H9 (cell line): Measurements from ENCODE around the gene TPP2. TPM values are rescaled to one million over a fixed set of nuclear protein-coding genes. Genes with fewer than 3 reads are reported as not detected.

Source experiments
- DNase-seq: peaks from one replicate; pipeline ENCODE4 v3.0.0-alpha.2; 2017
- H2AFZ ChIP-seq: one replicate; pipeline ENCODE4 v1.6.1; 2013; ENCODE audit warnings: mild to moderate bottlenecking, low read length, control low read depth, moderate library complexity
- H2AK5ac ChIP-seq: 2 replicates; pipeline ENCODE4 v1.6.1; 2013; ENCODE audit warnings: low read length, control low read depth, mixed read lengths; ENCODE audit not compliant: insufficient read length
- H2BK120ac ChIP-seq: one replicate; pipeline ENCODE4 v1.6.1; 2013; ENCODE audit warnings: low read depth, mild to moderate bottlenecking, low read length, control low read depth, inconsistent platforms; ENCODE audit not compliant: poor library complexity, severe bottlenecking
- H2BK12ac ChIP-seq: 2 replicates; pipeline ENCODE4 v1.6.1; 2013; ENCODE audit warnings: low read length, control low read depth, mixed read lengths, low read depth; ENCODE audit not compliant: insufficient read length
- H2BK15ac ChIP-seq: 2 replicates; pipeline ENCODE4 v1.6.1; 2013; ENCODE audit warnings: low read depth, low read length, control low read depth
- H2BK20ac ChIP-seq: one replicate; pipeline ENCODE4 v1.6.1; 2013; ENCODE audit warnings: low read depth, mild to moderate bottlenecking, low read length, control low read depth, inconsistent platforms; ENCODE audit not compliant: poor library complexity, severe bottlenecking
- H2BK5ac ChIP-seq: 2 replicates; pipeline ENCODE4 v1.6.1; 2013; ENCODE audit warnings: low read length, control low read depth, mixed read lengths; ENCODE audit not compliant: insufficient read length
- H3K14ac ChIP-seq: 2 replicates; pipeline ENCODE4 v1.6.1; 2013; ENCODE audit warnings: low read length, control low read depth; ENCODE audit not compliant: insufficient read depth
- H3K18ac ChIP-seq: 2 replicates; pipeline ENCODE4 v1.6.1; 2013; ENCODE audit warnings: low read depth, mild to moderate bottlenecking, mixed read lengths, low read length, control low read depth; ENCODE audit not compliant: insufficient read length
- H3K23ac ChIP-seq: 2 replicates; pipeline ENCODE4 v1.6.1; 2013; ENCODE audit warnings: low read length, control low read depth, mixed read lengths, low read depth; ENCODE audit not compliant: insufficient read length
- H3K23me2 ChIP-seq: 2 replicates; pipeline ENCODE4 v1.6.1; 2013; ENCODE audit warnings: low read depth, mild to moderate bottlenecking, mixed read lengths, low read length, control low read depth; ENCODE audit not compliant: insufficient read length, poor library complexity, severe bottlenecking
- H3K27ac ChIP-seq: 2 replicates; pipeline ENCODE4 v1.5.1; 2013; ENCODE audit warnings: low read length, control low read depth, mixed read lengths, low read depth; ENCODE audit not compliant: insufficient read length
- H3K27me3 ChIP-seq: 2 replicates; pipeline ENCODE4 v1.6.1; 2013; ENCODE audit warnings: low read length, control low read depth, inconsistent platforms; ENCODE audit not compliant: insufficient read depth
- H3K4ac ChIP-seq: 2 replicates; pipeline ENCODE4 v1.6.1; 2013; ENCODE audit warnings: low read depth, mild to moderate bottlenecking, control low read depth, inconsistent platforms, low read length, moderate library complexity
- H3K4me1 ChIP-seq: 2 replicates; pipeline ENCODE4 v1.6.1; 2013; ENCODE audit warnings: low read length, control low read depth, inconsistent platforms; ENCODE audit not compliant: insufficient read depth
- H3K4me2 ChIP-seq: 2 replicates; pipeline ENCODE4 v1.6.1; 2013; ENCODE audit warnings: low read length, control low read depth, mixed read lengths; ENCODE audit not compliant: insufficient read length, insufficient read depth
- H3K56ac ChIP-seq: 2 replicates; pipeline ENCODE4 v1.6.1; 2013; ENCODE audit warnings: low read depth, mild to moderate bottlenecking, mixed read lengths, low read length, control low read depth; ENCODE audit not compliant: insufficient read length
- H3K79me1 ChIP-seq: 2 replicates; pipeline ENCODE4 v1.6.1; 2013; ENCODE audit warnings: low read depth, mild to moderate bottlenecking, moderate library complexity, low read length, control low read depth, inconsistent platforms; ENCODE audit not compliant: insufficient read depth, poor library complexity, severe bottlenecking
- H3K79me2 ChIP-seq: 2 replicates; pipeline ENCODE4 v1.6.1; 2013; ENCODE audit warnings: low read length, control low read depth, inconsistent platforms; ENCODE audit not compliant: insufficient read depth
- H3K9ac ChIP-seq: 2 replicates; pipeline ENCODE4 v1.6.1; 2013; ENCODE audit warnings: low read length, control low read depth, mixed read lengths; ENCODE audit not compliant: insufficient read length; ENCODE audit errors: extremely low read depth
- H3K9me3 ChIP-seq: one replicate; pipeline ENCODE4 v1.6.1; 2013; ENCODE audit warnings: low read depth, low read length, inconsistent platforms; ENCODE audit not compliant: control insufficient read depth
- H3T11ph ChIP-seq: one replicate; pipeline ENCODE4 v1.6.1; 2013; ENCODE audit warnings: mild to moderate bottlenecking, low read length, control low read depth, inconsistent platforms
- H4K20me1 ChIP-seq: one replicate; pipeline ENCODE4 v1.6.1; 2013; ENCODE audit not compliant: control insufficient read depth, insufficient read length, insufficient read depth
- H4K5ac ChIP-seq: 2 replicates; pipeline ENCODE4 v1.6.1; 2013; ENCODE audit warnings: low read depth, mild to moderate bottlenecking, mixed read lengths, low read length, control low read depth; ENCODE audit not compliant: insufficient read length
- H4K8ac ChIP-seq: replicated peaks from 2 replicates; pipeline ENCODE4 v1.6.1; 2013; ENCODE audit warnings: low read length, control low read depth, mixed read lengths, low read depth; ENCODE audit not compliant: insufficient read length
- H4K91ac ChIP-seq: 2 replicates; pipeline ENCODE4 v1.6.1; 2013; ENCODE audit warnings: low read depth, mild to moderate bottlenecking, moderate library complexity, mixed read lengths, low read length, control low read depth; ENCODE audit not compliant: insufficient read length
- H3K27ac Mint-ChIP-seq, 3 experiments: 2 replicates in 2 of 3; 3 replicates in 1 of 3; pipeline ENCODE4 v1.8.0; 2020 to 2021; ENCODE audit warnings: mixed read lengths in 3 of 3, mild to moderate bottlenecking in 1 of 3, moderate library complexity in 1 of 3
- H3K27me3 Mint-ChIP-seq: 2 replicates; pipeline ENCODE4 v1.8.0; 2021; ENCODE audit warnings: low read depth, mild to moderate bottlenecking, moderate library complexity, mixed read lengths
- H3K36me3 Mint-ChIP-seq, 3 experiments: 2 replicates in 2 of 3; 3 replicates in 1 of 3; pipeline ENCODE4 v1.8.0; 2020 to 2021; ENCODE audit warnings: low read depth in 3 of 3, mixed read lengths in 3 of 3; ENCODE audit not compliant: insufficient read depth in 1 of 3
- H3K4me1 Mint-ChIP-seq, 2 experiments: 2 replicates each; pipeline ENCODE4 v1.8.0; 2020; ENCODE audit warnings: mixed read lengths in 2 of 2
- H3K4me3 Mint-ChIP-seq, 2 experiments: 2 replicates in 1 of 2; 3 replicates in 1 of 2; pipeline ENCODE4 v1.8.0; 2020 to 2021; ENCODE audit warnings: mild to moderate bottlenecking in 2 of 2, mixed read lengths in 2 of 2, moderate library complexity in 1 of 2
- H3K9me3 Mint-ChIP-seq, 2 experiments: 2 replicates in 1 of 2; 3 replicates in 1 of 2; pipeline ENCODE4 v1.8.0; 2020; ENCODE audit warnings: mild to moderate bottlenecking in 2 of 2, mixed read lengths in 2 of 2, moderate library complexity in 1 of 2
- WGBS: extraction: QIAGEN DNeasy Blood & Tissue Kit; methylation state at CpG from one replicate; pipeline ENCODE4 v1.1.7; 2013; ENCODE audit warnings: missing lambda C conversion rate, low lambda C conversion rate, mixed read lengths; ENCODE audit not compliant: insufficient read length; ENCODE audit errors: extremely low coverage; 5-methylcytosine and 5-hydroxymethylcytosine counted together
- total RNA-seq: library from RNA; stranded (reverse); gene quantifications from 2 replicates; pipeline ENCODE4 v1.2.1, GENCODE V29; 2021
- TF ChIP-seq, protein P1 (sequence below): fragments of 200-600 bp; sonication (generic); conservative IDR thresholded peaks from 3 replicates; pipeline ENCODE4 v1.8.0; 2021; ENCODE audit warnings: antibody characterized with exemption, mild to moderate bottlenecking

The TPP2 gene
- total RNA-seq, 1 experiment from 2014 or later = 63.5 TPM

GRCh38 chr13:102642475-102642874 lies 45.7 kb downstream of the TPP2 start:
- Histone ChIP-seq H3K9ac (no peak overlapping the region), H3K14ac (no peak overlapping the region), H2BK15ac (no peak overlapping the region), H4K8ac (no peak overlapping the region), H3K23me2 (no peaks in the 10 kb centered on the region), H3K4me2 (no peak overlapping the region), H3K56ac (no peak overlapping the region), H2AFZ (no peak overlapping the region), H3K79me1 (no peaks in the 10 kb centered on the region), H3K23ac (no peak overlapping the region), H3K27me3 (no peaks in the 10 kb centered on the region), H2BK5ac (no peak overlapping the region), H4K20me1 (no peaks in the 10 kb centered on the region), H2AK5ac (no peak overlapping the region), H3K4ac (no peak overlapping the region), H4K91ac (no peak overlapping the region), H2BK120ac (no peak overlapping the region), H4K5ac (no peak overlapping the region), H3K79me2 (no peaks in the 10 kb centered on the region), H3K27ac (no peak overlapping the region), H2BK20ac (no peak overlapping the region), H3K18ac (no peak overlapping the region), H3K4me1 (no peaks in the 10 kb centered on the region), H3T11ph (no peak overlapping the region), H3K9me3 (no peaks in the 10 kb centered on the region), H2BK12ac (no peak overlapping the region)
- Mint-ChIP-seq H3K27ac (no peak overlapping the region), H3K4me3 (no peak overlapping the region), H3K9me3 (no peaks in the 10 kb centered on the region), H3K27me3 (no peaks in the 10 kb centered on the region), H3K36me3 (peaks cover 34 to 75% (median 56%) of the 10 kb centered on the region in 3 experiments; a peak in 6 of 7 replicates), H3K4me1 (no peaks in the 10 kb centered on the region)
- no peak for DNase-seq
- TF ChIP-seq, protein P1, sequence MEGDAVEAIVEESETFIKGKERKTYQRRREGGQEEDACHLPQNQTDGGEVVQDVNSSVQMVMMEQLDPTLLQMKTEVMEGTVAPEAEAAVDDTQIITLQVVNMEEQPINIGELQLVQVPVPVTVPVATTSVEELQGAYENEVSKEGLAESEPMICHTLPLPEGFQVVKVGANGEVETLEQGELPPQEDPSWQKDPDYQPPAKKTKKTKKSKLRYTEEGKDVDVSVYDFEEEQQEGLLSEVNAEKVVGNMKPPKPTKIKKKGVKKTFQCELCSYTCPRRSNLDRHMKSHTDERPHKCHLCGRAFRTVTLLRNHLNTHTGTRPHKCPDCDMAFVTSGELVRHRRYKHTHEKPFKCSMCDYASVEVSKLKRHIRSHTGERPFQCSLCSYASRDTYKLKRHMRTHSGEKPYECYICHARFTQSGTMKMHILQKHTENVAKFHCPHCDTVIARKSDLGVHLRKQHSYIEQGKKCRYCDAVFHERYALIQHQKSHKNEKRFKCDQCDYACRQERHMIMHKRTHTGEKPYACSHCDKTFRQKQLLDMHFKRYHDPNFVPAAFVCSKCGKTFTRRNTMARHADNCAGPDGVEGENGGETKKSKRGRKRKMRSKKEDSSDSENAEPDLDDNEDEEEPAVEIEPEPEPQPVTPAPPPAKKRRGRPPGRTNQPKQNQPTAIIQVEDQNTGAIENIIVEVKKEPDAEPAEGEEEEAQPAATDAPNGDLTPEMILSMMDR = no peak
- no CpG with 5 or more reads among the region's 6 CpGs for WGBS
